ENCODE data around the gene ZNF280A. TPM values are rescaled to one million over a fixed set of nuclear protein-coding genes. Genes with fewer than 3 reads are reported as not detected.

ZNF280A gene
- not detected for polyA plus RNA-seq (2012; ENCODE audit: insufficient read depth, insufficient read length, low read depth)

DNA sequence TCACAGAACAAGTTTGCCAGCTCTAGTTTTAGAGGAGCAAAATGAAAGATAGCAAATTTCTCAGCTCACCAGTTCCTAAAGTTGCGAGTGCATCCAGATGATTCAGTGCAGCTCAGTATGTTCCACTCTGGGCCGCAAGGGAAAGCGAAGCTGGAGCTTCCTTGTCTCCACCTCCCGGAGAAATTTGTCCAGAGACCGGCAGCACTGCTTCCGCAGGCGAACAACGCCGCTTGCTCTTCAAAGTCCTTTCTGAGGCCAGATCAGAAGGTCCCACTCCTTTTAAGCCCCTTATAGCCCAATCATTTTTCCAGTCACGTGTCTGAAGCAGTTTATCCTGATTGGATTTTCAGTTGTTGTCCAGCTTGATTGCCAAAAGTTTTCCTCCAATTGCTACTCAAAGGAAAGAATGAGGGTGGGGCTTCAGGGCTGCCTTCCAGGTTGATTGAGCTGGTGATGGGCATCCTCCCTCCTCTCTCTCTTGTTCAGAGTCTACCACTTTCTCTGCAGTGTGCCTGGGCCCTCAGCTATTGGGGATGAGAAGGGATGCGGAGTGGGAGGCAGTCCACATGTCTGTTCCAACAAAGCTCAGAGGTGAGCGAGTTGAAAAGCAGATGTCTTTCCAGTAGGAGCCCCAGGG is at the start of gene ZNF280A:
Gene ZNF280A, minus strand, starts transcription at position 251 of the 637 bp plus-strand sequence. CDS start 4,640 bp downstream, outside the sequence.
- no peaks in the 10 kb centered on the region for H3K36me3 ChIP-seq
- TF ChIP-seq, protein P1, sequence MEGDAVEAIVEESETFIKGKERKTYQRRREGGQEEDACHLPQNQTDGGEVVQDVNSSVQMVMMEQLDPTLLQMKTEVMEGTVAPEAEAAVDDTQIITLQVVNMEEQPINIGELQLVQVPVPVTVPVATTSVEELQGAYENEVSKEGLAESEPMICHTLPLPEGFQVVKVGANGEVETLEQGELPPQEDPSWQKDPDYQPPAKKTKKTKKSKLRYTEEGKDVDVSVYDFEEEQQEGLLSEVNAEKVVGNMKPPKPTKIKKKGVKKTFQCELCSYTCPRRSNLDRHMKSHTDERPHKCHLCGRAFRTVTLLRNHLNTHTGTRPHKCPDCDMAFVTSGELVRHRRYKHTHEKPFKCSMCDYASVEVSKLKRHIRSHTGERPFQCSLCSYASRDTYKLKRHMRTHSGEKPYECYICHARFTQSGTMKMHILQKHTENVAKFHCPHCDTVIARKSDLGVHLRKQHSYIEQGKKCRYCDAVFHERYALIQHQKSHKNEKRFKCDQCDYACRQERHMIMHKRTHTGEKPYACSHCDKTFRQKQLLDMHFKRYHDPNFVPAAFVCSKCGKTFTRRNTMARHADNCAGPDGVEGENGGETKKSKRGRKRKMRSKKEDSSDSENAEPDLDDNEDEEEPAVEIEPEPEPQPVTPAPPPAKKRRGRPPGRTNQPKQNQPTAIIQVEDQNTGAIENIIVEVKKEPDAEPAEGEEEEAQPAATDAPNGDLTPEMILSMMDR (IDR thresholded peaks at IDR 0.05; ENCODE audit: low read depth, low read length), result no peak
- H3K27me3 ChIP-seq, result peaks cover 17% of the 10 kb centered on the region
- no peak within 1 kb of the TSS for H3K4me3 ChIP-seq (ENCODE audit: low read depth, low read length)
- no peaks in the 10 kb centered on the region for H3K9me3 ChIP-seq
- no peaks in the 10 kb centered on the region for H3K4me1 ChIP-seq
- DNase-seq, result no peak

DNA sequence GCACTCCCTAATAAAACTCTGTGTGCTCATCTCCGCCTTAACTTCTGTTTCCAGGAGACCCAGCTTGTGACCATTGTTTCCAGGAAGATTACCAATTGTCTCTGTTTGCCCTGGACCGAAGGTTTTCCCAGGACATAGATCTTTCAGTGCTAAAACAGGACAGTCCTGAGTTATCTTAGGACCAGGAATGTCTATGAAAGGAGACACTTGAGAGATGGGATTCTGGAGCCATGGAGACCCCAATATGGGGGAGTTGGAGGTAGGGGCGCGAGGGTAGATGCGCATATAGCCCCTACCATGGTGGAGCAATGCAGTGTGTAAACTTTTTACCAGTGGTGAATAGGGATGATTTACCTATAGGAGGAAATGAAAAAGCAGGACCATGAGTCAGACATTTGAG is 49.1 kb upstream of the ZNF280A start:
- no peak for DNase-seq
- H3K4me3 ChIP-seq (ENCODE audit: low read depth, low read length), result no peak overlapping the region
- H3K4me1 ChIP-seq, result no peaks in the 10 kb centered on the region
- H3K27me3 ChIP-seq, result no peaks in the 10 kb centered on the region; the same call in 1 of the 2 replicates
- no peaks in the 10 kb centered on the region for H3K9me3 ChIP-seq
- H3K36me3 ChIP-seq, result no peaks in the 10 kb centered on the region
- TF ChIP-seq, protein P1 (IDR thresholded peaks at IDR 0.05; ENCODE audit: low read depth, low read length), result no peak

DNA sequence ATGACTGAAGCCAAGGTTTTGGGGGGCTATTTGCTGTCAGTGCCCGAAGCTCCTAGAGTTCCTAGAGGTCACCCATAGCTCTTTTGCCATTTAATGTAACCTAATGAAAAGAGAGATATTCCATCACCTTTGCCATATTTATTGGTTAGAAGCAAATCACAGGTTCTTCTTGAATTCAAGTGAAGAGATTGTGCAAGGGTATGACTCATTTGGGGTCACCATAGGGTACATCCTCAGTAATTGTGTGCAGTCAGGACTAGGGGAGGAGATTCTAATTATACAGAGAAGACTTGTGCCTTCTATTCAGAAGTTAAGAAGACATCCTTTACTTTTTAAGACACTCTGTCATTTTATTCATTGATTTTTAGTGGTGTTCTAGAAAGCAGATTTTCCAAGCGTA is 45.9 kb upstream of the ZNF280A start:
- DNase-seq, result no peak
- H3K4me3 ChIP-seq (ENCODE audit: low read depth, low read length), result no peak overlapping the region
- H3K27me3 ChIP-seq, result no peaks in the 10 kb centered on the region; the same call in 1 of the 2 replicates
- H3K36me3 ChIP-seq, result no peaks in the 10 kb centered on the region
- no peaks in the 10 kb centered on the region for H3K4me1 ChIP-seq
- H3K9me3 ChIP-seq, result no peaks in the 10 kb centered on the region
- TF ChIP-seq, protein P1 (IDR thresholded peaks at IDR 0.05; ENCODE audit: low read depth, low read length), result no peak

- Histone ChIP-seq H3K9me3 (no peaks in the 10 kb centered on the region), H3K36me3 (no peaks in the 10 kb centered on the region), H3K27me3 (no peaks in the 10 kb centered on the region), H3K4me3 (ENCODE audit: low read depth, low read length) (peak within 1 kb of the TSS; percentile 75), H3K4me1 (no peaks in the 10 kb centered on the region)
- DNase-seq, result peak; percentile 94
- TF ChIP-seq, protein P1 (IDR thresholded peaks at IDR 0.05; ENCODE audit: low read depth, low read length), result peak; percentile 99
Observed at GRCh38 chr22:22558972-22559603, 39.0 kb upstream of the ZNF280A start, which contains the start of gene PRAME. TSS of gene PRAME (minus strand) at chr22:22559265. CDS start at chr22:22556832, 2,433 bp downstream.

GRCh38 chr22:22558071-22558971 is 38.3 kb upstream of the ZNF280A start:
- Histone ChIP-seq H3K4me1 (0 out of 2 replicates have a peak, but pooled peaks cover 3% of the 10 kb centered on the region), H3K9me3 (no peaks in the 10 kb centered on the region), H3K4me3 (ENCODE audit: low read depth, low read length) (peak overlapping the region; percentile 75), H3K36me3 (no peaks in the 10 kb centered on the region), H3K27me3 (no peaks in the 10 kb centered on the region)
- TF ChIP-seq, protein P1 (IDR thresholded peaks at IDR 0.05; ENCODE audit: low read depth, low read length), result no peak
- no peak for DNase-seq

Data from BE2C (cell line).